Keratinocyte (primary cell): Measurements from ENCODE around the gene FAM120B.

Source experiments
- EZH2 ChIP-seq: IDR thresholded peaks from one replicate; pipeline ENCODE4 v1.6.1; 2012; ENCODE audit warnings: inconsistent platforms, mild to moderate bottlenecking, low read length, moderate library complexity
- TF ChIP-seq, protein P1 (sequence below), 3 experiments: IDR thresholded peaks in 1 of 3; conservative IDR thresholded peaks in 1 of 3; optimal IDR thresholded peaks in 1 of 3; 2 replicates in 2 of 3; 3 replicates in 1 of 3; pipeline versions ENCODE3 to v1.5.1; 2011; ENCODE audit warnings: low read length in 3 of 3, mild to moderate bottlenecking in 3 of 3, moderate library complexity in 2 of 3, control low read depth in 1 of 3, inconsistent platforms in 1 of 3; ENCODE audit not compliant: insufficient read depth in 2 of 3; ENCODE audit errors: extremely low read depth in 1 of 3

- TF ChIP-seq, protein P1, sequence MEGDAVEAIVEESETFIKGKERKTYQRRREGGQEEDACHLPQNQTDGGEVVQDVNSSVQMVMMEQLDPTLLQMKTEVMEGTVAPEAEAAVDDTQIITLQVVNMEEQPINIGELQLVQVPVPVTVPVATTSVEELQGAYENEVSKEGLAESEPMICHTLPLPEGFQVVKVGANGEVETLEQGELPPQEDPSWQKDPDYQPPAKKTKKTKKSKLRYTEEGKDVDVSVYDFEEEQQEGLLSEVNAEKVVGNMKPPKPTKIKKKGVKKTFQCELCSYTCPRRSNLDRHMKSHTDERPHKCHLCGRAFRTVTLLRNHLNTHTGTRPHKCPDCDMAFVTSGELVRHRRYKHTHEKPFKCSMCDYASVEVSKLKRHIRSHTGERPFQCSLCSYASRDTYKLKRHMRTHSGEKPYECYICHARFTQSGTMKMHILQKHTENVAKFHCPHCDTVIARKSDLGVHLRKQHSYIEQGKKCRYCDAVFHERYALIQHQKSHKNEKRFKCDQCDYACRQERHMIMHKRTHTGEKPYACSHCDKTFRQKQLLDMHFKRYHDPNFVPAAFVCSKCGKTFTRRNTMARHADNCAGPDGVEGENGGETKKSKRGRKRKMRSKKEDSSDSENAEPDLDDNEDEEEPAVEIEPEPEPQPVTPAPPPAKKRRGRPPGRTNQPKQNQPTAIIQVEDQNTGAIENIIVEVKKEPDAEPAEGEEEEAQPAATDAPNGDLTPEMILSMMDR (optimal IDR thresholded peaks at IDR 0.05 in 1 of 3, IDR thresholded peaks at IDR 0.05 in 1 of 3, conservative IDR thresholded peaks at IDR 0.05 in 1 of 3; ENCODE audit: extremely low read depth in 1 of 3, insufficient read depth in 2 of 3, low read length in 3 of 3) = no peak
- TF ChIP-seq EZH2 = no peak
Measured at GRCh38 chr6:170262489-170263088, 44.0 kb upstream of the FAM120B start.
